ENCODE measurements around the gene MAPT.

GRCh38 chr17:45917081-45917480 is 22.7 kb downstream of the MAPT start:
- TF ChIP-seq CTCF (IDR thresholded peaks at IDR 0.05; ENCODE audit: insufficient read depth, low read depth, low read length), result no peak
- TF ChIP-seq EZH2 (IDR thresholded peaks at IDR 0.05; ENCODE audit: insufficient read depth, low read length), result no peak

Data from astrocyte (in vitro differentiated cells and primary cell).